GM18873 (cell line): ENCODE results near the gene PROK1.

Source experiments
- ATAC-seq: cut with Tn5 transposase; IDR thresholded peaks from one replicate; pipeline ENCODE4 v1.9.1; 2021; ENCODE audit warnings: mild to moderate bottlenecking, moderate library complexity, moderate number of reproducible peaks; ENCODE audit not compliant: unreplicated experiment, low FRiP score

Gene PROK1

DNA sequence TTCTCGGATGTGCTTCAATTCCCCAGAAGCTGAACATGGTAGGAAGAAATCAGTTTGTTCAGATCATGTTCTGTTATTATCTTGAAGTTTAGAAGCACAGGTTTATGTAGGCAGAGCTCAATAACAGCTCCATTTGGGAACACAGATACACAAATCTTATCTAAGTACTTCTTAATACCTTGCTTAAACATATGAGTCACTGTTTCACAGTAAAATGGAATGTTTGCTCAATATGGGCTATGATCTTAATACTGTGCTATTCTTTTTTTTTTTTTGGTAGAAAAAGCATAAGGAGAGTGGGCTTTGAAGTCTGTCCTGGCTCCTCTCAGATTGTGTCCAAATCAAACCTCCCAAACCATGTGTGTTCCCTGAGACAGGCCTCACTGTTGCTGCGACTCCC lies 13.4 kb downstream of the PROK1 start:
- no peak for ATAC-seq

DNA sequence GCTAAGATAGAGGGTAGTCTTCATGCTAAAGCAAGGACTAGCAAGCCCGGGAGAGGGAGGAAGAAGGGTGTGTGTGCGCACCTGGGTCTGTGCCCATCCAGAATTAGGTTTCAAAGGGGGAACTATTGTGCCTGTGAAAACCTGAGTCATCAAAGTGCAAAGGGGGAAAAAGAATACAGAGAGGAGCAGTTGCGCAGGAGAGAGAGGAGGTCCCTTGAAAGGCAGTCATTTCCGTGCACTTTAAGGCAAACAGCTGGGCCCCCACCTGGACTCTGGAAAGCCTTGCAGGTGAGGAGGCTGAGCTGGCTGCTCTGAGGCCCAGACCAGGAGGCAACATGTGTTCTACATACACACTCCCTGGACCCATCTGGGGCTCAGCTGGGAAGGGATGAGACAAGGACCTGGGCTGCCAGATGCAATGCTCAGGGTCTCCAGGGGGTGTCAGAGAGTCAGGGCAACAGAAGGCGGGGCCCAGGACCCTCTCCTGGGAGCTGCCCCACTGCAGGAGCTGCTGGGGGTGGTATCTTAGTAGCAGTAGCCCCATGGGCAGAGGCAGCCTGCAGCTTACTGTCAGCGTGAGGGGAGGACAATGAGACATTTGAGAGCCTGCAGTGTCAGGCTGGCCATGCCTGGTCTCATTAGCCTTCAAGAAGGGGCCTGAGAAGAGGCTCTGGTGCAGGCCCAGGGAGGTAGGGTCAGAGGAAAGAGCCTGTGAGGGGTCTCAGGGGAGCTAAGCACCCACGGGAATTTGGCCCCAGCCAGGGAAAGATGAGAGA lies 14.3 kb downstream of the PROK1 start:
- ATAC-seq, result no peak

DNA sequence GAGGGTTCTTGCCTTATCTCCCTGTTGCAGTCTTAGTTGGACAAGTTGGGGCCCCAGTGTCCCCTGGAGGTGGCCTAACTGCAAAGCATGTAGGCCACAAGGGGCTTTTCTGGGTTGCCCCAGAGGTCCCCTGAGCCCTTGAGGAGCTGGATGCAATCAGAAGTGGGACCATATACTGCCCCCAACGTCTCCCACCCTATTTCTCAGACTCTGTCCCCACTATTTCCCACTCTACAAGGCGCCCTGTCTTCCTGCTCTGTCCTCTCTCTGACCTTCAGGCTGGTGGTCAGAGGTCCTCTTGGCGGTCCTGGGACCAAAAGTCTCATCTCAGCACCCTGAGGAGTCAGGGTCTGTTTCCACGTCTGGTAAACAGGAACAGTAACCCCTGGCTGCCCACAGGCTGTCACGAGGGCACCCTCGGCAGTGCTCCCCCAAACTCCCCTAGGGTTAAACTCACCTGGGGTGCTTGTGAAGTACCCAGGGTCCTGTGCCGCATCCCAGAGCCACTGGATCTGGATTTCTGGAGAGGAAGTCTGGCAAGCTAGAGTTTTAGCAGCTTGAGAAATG lies 14.9 kb downstream of the PROK1 start:
- ATAC-seq, result no peak

DNA sequence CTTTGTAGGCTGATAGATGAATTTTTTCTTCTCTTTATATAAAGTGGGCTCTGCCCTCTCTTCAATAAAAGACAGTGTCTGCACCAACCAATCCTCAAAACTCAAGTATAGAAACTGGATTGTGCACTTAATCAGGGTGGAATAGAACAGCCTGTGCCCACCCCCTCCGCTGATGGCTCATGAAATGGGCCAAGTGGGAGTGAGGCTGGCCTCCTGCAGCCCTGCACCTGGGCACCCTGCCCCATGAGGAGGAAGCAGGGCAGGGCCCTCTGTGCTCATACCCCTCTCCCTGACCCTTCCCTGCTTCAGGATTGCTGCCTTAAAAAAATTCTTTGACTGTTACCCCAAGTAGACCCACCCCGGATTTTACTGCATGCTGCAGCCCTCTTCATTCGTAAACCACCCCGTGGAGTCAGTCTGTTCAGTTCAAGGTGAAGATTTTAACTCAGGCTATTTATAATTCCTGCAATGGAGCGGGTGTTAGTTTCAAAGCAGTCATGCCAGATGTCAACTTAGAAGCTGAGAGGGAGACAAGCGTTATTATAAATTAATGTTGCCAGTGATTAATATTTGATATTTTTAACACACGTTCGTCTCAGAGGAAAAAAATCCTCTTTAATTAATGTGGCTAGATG lies 15.8 kb downstream of the PROK1 start:
- ATAC-seq, result no peak

DNA sequence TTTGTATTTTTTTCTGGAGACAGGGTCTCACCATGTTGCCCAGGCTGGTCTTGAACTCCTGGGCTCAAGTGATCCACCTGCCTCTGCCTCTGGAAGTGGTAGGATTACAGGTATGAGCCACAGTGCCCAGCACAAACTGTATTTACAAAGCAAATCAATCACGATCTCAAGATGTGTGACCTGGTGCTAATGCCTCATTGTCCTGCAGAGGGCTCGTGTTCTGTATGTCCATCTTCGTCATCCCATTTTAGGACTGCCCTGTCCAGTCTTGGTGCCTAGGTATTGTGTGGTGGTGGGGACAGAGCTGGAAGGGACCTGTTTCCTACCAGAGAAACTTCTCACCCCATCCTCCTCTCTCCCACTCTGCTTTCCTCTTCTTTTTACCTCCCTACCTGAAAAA lies 20.2 kb downstream of the PROK1 start:
- no peak for ATAC-seq

DNA sequence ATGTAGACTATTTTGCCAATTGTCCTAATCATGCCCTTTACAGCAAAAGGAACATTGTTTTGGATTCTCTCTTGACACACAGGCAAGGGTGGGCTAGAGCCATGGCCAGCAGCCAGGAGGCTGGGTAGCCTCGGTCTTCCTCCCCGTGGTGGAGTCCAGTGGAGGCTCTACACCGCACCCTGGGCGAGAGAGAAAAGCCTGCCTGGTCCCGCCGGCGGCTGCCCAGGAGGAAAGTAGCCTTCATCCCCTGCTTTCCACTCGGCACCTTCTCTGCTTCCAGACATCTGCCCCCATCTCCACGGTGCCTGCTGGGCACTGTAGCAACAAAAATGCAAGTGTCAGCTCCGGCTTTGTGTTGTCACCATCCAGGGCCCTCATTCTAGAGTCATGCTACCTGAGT lies 21.6 kb downstream of the PROK1 start:
- no peak for ATAC-seq

DNA sequence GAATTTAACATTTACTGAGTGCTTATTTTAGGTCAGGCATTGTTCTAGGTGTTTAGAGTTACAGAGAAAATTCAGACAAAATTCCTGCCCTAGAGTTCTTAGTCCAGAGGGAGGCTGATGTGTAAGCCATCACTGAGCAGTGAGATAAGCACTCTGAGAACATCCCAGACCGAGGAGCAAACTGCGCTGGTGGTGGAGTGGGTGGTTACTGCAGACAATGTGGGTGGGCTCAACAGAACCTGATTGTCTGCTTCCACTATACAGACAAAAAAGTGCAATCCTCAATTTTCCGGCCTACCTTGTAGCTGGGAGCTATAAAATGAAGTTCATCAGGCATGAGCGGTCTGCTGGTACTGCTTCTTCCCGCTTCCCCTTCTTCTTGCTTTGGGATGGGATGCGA lies 23.5 kb downstream of the PROK1 start:
- no peak for ATAC-seq

DNA sequence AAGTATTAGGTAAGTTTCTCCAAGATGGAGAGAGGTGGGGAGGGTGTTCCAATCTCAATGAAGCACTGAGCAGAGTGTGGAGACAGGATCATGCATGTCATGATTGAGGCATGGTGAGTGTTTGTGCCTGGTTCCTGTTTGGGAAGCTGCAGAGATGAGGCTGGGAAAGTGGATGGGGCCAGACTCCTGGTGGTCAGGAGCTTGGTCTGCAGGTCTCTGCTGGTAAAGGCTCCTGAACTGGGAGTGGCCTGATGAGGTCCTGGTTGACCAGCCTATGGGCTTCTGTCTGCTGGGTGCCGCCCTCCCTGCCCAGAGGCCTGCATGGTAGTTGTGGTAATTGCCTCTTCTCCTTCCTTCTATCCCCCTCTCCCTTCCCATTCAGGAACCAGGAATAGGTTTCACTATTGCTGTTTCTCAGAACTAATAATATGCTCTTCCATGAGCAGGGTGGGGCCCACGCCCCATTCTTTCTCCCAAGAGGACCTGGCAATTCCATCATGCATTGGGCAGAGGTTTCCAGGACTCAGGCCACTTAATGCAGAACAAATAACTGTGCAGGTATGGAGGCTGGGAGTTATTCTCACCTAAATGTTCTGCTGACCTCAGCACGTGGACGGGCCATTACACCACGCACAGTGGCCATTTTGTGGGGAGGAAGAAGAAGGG lies 24.5 kb downstream of the PROK1 start:
- ATAC-seq, result no peak

DNA sequence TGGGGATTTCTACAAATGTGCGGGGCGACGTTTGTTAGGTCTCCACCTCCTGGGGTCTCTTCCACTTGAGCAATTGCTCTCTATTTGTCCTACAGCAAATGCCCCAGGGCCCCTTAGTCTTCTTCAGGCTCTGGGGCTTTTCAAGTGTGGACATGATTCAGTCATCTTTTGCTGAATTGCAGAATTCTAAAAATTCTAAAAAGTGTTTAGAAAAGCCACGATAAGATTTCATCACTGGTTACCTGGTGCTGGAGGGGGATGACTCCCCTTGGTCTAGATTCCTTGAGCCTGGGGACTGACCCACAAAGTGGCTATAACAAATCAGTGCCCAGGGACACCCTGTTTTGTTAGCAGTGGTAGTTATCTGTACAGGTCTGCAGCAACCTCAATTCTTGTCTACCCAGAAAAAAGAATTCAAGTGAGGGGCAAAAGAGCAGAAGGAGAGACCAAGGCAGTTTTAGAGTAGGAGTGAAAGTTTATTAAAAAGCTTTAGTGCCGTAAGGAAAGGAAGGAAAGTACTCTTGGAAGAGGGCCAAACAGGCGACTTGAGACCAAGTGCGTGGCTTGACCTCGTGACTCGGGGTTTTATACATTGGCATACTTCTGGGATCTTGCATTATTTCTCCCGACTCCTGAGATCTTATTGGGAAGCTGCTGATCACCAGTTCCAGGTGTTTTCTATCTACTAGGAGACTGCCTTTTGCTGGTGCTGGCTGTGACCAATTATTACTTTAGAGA lies 25.2 kb downstream of the PROK1 start:
- no peak for ATAC-seq

DNA sequence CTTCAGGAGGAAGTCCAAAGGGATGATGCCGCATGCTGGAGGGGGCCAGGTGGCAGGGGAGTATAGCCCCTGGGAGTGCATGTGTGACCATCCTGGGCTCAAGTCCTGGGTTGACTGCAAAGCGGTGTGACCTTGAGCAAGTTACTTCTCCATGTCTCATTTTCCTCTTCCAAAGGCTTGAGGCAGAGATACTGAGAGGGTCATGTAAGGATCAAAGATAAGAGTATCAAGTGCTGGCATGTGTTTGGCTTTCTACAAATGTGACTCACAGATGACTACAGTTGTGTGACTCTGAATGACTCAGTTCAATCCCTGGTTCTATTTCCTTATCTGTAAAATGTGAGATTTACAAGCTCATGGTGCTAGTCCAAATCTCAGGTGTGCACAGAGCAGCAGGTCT lies 26.1 kb downstream of the PROK1 start:
- no peak for ATAC-seq

DNA sequence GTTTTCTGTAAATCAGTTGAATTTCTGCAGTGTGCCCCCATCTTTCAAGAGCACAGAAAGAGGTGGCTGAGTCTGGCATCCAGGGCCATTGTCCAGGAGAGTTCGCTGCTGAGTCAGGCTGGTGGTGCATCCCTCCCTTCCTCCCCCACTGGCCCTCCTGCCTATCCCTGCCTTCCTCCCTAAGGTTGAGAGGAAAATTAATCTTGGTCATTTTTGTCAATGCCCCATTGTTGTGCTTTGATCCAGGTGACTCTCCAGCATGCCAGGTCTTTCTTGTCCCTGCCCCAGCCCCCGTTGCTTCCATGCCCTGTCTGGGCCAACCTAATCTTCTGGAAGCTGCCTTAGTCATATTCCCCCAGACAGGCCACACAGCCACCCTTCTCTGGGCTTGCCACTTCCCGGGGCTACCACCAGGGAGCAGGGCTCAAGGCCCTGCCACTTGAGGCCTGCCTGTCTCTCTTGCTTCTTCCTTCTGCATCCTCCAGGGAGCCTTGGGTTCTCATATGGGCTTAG lies 26.6 kb downstream of the PROK1 start:
- no peak for ATAC-seq

DNA sequence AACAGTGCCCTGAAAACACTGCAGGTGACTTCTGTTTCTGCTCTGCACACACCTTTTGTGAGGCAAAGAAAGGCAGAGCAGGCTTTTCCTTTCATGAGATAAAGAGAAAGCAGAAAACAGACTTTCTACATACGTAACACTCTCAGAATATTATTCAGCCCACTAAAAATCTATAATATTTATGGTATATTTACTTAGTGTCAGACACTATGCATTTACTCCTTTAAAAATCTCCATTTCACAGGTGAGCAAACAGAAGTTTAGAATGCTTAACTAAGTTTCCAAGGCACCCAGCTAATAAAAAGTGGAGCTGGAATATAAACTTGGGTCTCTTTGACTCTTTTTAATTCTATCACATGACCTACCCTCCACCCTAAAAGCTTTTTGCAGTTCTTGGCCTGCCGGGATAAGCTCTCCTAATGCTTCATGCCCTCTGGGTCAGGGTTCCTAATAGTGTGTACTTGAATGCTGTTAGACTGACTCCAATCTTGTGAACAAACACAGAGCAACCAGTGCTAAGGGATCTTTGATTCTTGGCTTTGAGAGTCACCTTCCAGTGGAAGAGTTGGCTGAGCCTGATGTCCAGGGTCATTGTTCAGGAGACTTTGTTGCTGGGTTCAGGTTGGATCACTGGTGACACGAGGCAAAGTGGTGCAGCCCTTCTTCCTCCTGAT lies 27.2 kb downstream of the PROK1 start:
- no peak for ATAC-seq

DNA sequence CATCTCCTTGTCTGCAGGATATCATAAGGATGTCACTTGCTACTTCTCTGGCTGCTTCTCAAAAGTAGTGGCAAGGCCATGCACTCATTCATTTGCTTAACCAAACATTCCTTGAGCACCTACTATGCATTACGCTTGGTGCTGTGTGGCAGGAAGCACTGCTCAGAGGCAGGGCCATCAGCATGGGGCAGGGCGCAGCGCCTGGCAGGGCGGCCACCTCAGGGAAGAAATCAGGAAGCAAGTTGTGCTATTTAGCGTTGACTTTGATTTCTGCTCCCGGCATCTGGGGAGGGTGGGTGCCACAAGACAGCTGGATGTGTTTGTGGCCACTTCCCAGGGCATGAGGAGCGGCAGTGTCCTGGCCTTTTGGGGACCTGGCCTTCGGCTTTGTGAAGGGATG lies 27.9 kb downstream of the PROK1 start:
- no peak for ATAC-seq

DNA sequence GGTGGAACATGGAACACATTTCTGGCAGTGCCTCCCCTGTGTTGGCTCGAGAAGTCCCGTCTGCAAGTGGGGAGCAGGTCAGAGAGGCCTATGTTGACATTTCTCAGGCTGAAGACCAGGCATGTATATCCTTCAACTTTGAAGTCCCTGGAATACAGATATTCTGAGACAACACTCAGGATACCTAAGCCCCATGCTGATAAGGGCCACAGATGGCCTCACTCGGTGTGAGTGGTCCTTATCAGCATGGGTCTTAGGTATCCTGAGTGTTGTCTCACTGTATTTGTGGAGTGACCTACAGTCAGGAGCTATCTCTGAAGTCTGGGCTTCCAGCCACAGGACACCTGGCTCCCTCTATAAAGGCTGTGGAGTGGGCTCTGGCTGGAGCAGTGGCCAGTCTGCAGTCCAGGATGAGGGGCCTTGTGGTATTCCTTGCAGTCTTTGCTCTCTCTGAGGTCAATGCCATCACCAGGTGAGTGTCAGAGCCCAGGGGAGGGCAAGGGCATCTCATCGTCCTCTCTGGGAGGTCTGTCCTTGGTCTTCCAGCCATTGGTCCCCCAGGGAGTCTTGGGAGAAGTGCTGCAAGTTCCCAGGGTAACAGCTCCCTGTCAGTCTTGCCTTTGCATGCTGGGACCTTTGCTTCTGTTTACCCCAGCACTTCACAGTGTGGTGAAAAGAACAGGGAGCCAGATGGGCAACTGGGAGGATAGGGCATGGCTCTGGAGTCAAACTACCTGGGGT lies 29.6 kb downstream of the PROK1 start:
- no peak for ATAC-seq

DNA sequence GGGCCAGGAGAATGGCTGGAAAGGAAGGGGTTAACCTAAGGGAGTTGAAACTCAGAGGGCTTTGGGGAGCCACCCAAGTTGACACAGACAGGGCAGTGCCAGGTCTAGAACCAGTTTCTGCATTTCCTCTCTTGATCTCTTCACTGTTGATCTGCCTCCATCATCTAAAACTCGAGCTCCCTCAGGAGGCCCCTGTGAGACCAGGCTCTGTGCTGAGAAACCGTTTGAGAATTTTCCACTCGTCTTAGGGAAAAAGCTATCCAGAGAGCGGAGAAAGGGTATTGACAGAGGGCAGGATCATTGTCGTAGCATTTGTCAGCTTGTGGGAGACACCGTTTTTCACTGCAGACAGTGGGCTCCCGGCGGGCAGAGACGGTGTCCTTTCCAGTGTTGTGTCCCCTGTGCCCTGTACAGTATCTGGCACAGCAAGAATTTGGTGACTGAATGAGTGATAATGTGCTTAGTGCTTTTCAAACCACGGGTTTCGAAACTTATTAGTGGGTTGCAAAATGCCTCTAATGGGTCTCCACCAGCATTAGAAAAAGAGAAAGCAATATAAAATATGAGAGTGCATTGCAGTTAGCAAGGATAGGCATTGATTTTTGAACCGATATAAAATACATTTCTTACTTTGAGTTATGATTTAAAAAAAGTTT lies 31.1 kb downstream of the PROK1 start:
- no peak for ATAC-seq

DNA sequence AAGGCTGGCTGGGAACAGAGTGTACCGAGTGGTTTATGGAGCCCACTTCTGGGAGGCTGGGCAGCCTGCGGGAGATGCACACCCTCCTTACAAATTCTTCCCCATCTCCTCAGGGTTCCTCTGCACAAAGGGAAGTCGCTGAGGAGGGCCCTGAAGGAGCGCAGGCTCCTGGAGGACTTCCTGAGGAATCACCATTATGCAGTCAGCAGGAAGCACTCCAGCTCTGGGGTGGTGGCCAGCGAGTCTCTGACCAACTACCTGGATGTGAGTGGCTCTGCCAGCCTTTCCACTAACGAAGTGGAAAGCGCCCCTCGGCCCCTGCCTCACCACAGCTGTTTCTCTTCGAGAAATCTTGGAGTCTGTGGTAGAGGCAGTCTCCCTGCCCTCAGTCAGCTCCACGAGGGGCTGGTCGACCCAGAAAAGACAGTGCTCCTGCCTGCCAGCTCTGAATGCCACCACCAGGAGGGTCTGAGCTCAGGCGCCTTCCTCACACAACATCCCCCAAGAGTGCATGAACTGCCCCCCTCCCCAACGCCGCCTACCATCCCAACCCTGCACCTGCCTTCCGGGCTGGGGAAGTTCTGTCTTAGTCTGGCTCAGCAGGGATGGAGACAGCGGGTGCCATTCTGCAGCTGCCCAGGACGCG lies 31.8 kb downstream of the PROK1 start:
- ATAC-seq, result no peak

DNA sequence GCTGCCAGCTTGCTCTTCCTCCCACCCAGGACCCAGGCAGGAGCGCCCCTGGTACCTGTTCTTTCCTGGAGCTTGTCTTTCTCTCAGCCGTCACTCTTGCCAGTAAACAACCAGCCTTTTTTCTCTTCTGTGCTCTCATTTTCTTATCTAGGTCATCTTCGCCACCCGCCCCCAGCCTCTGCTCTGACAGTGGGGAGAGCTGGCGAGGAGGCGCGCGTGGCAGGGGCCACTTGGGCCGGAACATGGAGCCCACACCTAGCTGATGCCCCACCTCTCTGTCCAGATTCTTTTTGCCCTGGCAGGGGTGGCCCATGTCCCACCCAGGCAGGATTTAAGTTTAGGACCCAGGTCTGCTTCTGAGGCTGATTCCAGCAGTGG lies 32.3 kb downstream of the PROK1 start:
- no peak for ATAC-seq

DNA sequence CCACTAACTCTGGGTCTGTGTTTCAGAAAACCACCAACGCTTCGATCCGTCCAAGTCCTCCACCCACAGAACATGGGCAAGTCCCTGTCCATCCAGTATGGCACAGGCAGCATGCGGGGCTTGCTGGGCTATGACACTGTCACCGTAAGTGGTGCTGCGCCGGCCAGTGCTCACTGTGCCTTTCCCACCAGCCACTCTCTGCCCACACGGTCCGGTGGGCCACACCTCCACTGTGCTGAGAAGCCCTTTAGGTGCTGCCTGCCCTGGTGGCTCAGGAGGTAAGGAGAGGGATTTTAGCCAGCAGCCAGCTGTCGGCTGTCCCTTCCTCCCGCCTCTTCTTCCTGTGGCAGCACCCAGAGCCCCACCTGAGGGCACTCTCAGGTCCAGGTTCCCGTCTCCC lies 33.9 kb downstream of the PROK1 start:
- ATAC-seq, result no peak
